ENCODE data around the gene ANKAR.
A peak's percentile ranks its signal among the peaks of the same experiment; 100 is the strongest.
"Not testable (repeated sequence)": the region's sequence is repeated elsewhere in the genome, so short reads cannot be mapped to it uniquely, and the experiment has no call there.

The ANKAR gene

GRCh38 chr2:189684811-189685210 is 10.3 kb downstream of the ANKAR start:
- Histone ChIP-seq H3K79me2 (ENCODE audit: insufficient read depth, low read length) (no peaks in the 10 kb centered on the region), H3K9me2 (replicated peaks; ENCODE audit: low read depth, low read length) (no peaks in the 10 kb centered on the region), H3F3A (ENCODE audit: low read depth) (no peaks in the 10 kb centered on the region), H3K36me3 (ENCODE audit: insufficient read depth, low read length) (no peaks in the 10 kb centered on the region), H4K20me1 (ENCODE audit: insufficient read depth, low read length, poor library complexity, severe bottlenecking) (no peaks in the 10 kb centered on the region), H2AFZ (ENCODE audit: low read length) (no peak overlapping the region), H3K9ac (ENCODE audit: low read depth, low read length, poor library complexity, severe bottlenecking) (no peak overlapping the region), H3K4me3 (ENCODE audit: low read length, poor library complexity, severe bottlenecking) (no peak overlapping the region), H3K9me3 (ENCODE audit: insufficient read depth, low read depth, low read length) (no peaks in the 10 kb centered on the region), H3K4me1 (ENCODE audit: insufficient read depth, low read length, poor library complexity, severe bottlenecking) (peaks cover 13% of the 10 kb centered on the region), H3K27me3 (ENCODE audit: insufficient read depth, low read length, poor library complexity, severe bottlenecking) (no peaks in the 10 kb centered on the region), H3K4me2 (ENCODE audit: low read depth, low read length, poor library complexity, severe bottlenecking) (no peak overlapping the region)
- TF ChIP-seq EZH2phosphoT487 (IDR thresholded peaks at IDR 0.05; ENCODE audit: borderline replicate concordance), result no peak
- TF ChIP-seq, protein P1, sequence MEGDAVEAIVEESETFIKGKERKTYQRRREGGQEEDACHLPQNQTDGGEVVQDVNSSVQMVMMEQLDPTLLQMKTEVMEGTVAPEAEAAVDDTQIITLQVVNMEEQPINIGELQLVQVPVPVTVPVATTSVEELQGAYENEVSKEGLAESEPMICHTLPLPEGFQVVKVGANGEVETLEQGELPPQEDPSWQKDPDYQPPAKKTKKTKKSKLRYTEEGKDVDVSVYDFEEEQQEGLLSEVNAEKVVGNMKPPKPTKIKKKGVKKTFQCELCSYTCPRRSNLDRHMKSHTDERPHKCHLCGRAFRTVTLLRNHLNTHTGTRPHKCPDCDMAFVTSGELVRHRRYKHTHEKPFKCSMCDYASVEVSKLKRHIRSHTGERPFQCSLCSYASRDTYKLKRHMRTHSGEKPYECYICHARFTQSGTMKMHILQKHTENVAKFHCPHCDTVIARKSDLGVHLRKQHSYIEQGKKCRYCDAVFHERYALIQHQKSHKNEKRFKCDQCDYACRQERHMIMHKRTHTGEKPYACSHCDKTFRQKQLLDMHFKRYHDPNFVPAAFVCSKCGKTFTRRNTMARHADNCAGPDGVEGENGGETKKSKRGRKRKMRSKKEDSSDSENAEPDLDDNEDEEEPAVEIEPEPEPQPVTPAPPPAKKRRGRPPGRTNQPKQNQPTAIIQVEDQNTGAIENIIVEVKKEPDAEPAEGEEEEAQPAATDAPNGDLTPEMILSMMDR (conservative IDR thresholded peaks at IDR 0.05; ENCODE audit: low read length), result no peak

DNA sequence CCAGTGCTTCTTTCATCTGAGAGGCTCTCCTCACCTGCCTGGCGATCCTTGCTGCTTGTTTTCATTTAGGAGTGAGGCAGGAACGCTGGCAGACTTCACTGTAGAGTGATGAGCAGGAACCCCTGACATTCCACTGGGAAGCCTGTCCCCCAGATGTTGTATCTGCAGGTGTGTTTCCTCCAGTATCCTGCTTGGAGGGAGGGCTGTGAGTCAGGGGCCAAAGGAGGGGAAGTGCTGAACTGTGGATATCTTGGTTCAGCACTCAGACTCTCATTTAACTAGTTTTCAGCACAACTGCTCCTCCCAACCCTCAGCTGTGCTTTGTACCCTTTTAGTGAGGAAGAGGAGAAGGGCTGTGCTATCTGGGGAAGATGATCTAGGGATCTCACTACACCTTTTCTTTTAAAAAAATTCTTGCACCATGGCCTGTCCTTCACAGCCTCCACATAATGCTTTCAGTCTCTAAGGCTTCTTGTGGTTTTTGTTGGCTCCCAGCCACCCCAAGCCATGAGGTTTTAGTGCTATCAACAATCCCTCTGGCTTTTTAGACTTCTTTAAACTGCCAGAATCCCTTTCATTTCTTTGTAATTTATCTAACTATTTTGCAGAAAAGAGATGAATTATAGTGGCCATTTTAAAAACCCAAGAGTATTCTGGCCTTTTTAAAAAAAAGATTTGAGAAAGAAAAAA is 11.2 kb downstream of the ANKAR start:
- H2AFZ ChIP-seq (ENCODE audit: low read length), result 0 out of 2 replicates have a peak overlapping the region, but pooled peaks have one; percentile 9
- TF ChIP-seq EZH2phosphoT487 (IDR thresholded peaks at IDR 0.05; ENCODE audit: borderline replicate concordance), result no peak
- TF ChIP-seq, protein P1 (conservative IDR thresholded peaks at IDR 0.05; ENCODE audit: low read length), result no peak
- H3K4me3 ChIP-seq (ENCODE audit: low read length, poor library complexity, severe bottlenecking), result peak overlapping the region; percentile 13
- H3K79me2 ChIP-seq (ENCODE audit: insufficient read depth, low read length), result no peaks in the 10 kb centered on the region
- no peaks in the 10 kb centered on the region for H3K36me3 ChIP-seq (ENCODE audit: insufficient read depth, low read length)
- no peaks in the 10 kb centered on the region for H3K27me3 ChIP-seq (ENCODE audit: insufficient read depth, low read length, poor library complexity, severe bottlenecking)
- H3K9me3 ChIP-seq (ENCODE audit: insufficient read depth, low read depth, low read length), result no peaks in the 10 kb centered on the region
- no peaks in the 10 kb centered on the region for H3F3A ChIP-seq (ENCODE audit: low read depth)
- H3K4me2 ChIP-seq (ENCODE audit: low read depth, low read length, poor library complexity, severe bottlenecking), result peak overlapping the region; percentile 38
- peaks cover 13% of the 10 kb centered on the region for H3K4me1 ChIP-seq (ENCODE audit: insufficient read depth, low read length, poor library complexity, severe bottlenecking)
- no peaks in the 10 kb centered on the region for H3K9me2 ChIP-seq (replicated peaks; ENCODE audit: low read depth, low read length)
- peak overlapping the region; percentile 35 for H3K9ac ChIP-seq (ENCODE audit: low read depth, low read length, poor library complexity, severe bottlenecking)
- H4K20me1 ChIP-seq (ENCODE audit: insufficient read depth, low read length, poor library complexity, severe bottlenecking), result no peaks in the 10 kb centered on the region

DNA sequence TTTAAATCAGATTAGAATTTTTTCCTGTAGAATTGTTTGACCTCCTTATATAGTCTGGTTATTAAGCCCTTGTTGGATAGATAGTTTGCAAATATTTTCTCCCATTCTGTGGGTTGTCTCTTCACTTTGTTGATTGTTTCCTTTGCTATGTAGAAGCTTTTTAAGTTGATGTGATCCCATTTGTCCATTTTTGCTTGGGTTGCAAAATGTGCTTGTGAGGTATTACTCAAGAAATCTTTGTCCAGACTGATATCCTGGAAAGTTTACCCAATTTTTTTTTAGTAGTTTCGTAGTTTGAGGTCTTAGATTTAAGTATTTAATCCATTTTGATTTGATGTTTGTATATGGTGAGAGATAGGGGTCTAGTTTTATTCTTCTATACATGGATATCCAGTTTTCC is 13.3 kb downstream of the ANKAR start:
- H3F3A ChIP-seq (ENCODE audit: low read depth); H3K9me2 ChIP-seq (replicated peaks; ENCODE audit: low read depth, low read length); H2AFZ ChIP-seq (ENCODE audit: low read length); H3K4me3 ChIP-seq (ENCODE audit: low read length, poor library complexity, severe bottlenecking); H3K27me3 ChIP-seq (ENCODE audit: insufficient read depth, low read length, poor library complexity, severe bottlenecking); H3K79me2 ChIP-seq (ENCODE audit: insufficient read depth, low read length); H3K9me3 ChIP-seq (ENCODE audit: insufficient read depth, low read depth, low read length); H4K20me1 ChIP-seq (ENCODE audit: insufficient read depth, low read length, poor library complexity, severe bottlenecking); H3K9ac ChIP-seq (ENCODE audit: low read depth, low read length, poor library complexity, severe bottlenecking); H3K4me2 ChIP-seq (ENCODE audit: low read depth, low read length, poor library complexity, severe bottlenecking); H3K36me3 ChIP-seq (ENCODE audit: insufficient read depth, low read length): not testable (repeated sequence)
- H3K4me1 ChIP-seq (ENCODE audit: insufficient read depth, low read length, poor library complexity, severe bottlenecking), result peaks cover 13% of the 10 kb centered on the region

DNA sequence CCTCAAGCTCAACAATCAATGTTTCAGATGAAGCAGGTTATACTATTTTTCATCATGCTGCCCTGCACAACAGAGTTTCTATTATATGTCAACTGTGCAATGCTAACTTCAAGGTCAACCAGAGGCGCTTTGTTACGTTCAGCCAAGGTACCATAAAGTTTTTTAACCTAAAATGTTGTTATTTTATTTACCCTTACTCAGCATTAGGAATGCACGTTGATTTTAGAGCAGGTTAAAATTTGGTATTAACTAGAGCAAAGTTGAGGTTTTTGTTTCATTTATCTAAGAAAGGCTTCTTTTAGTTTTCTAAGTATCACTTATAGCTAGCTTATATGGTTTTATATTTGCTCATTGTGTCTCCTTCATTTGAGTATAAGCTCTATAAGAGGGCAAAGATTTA is 21.8 kb downstream of the ANKAR start:
- no peaks in the 10 kb centered on the region for H3F3A ChIP-seq (ENCODE audit: low read depth)
- H3K36me3 ChIP-seq (ENCODE audit: insufficient read depth, low read length), result no peaks in the 10 kb centered on the region
- TF ChIP-seq, protein P1 (conservative IDR thresholded peaks at IDR 0.05; ENCODE audit: low read length), result no peak
- TF ChIP-seq EZH2phosphoT487 (IDR thresholded peaks at IDR 0.05; ENCODE audit: borderline replicate concordance), result no peak
- no peaks in the 10 kb centered on the region for H3K9me3 ChIP-seq (ENCODE audit: insufficient read depth, low read depth, low read length)
- no peak overlapping the region for H3K4me3 ChIP-seq (ENCODE audit: low read length, poor library complexity, severe bottlenecking)
- H2AFZ ChIP-seq (ENCODE audit: low read length), result no peak overlapping the region
- H3K4me2 ChIP-seq (ENCODE audit: low read depth, low read length, poor library complexity, severe bottlenecking), result no peak overlapping the region
- H4K20me1 ChIP-seq (ENCODE audit: insufficient read depth, low read length, poor library complexity, severe bottlenecking), result no peaks in the 10 kb centered on the region
- H3K9me2 ChIP-seq (replicated peaks; ENCODE audit: low read depth, low read length), result no peaks in the 10 kb centered on the region
- no peaks in the 10 kb centered on the region for H3K4me1 ChIP-seq (ENCODE audit: insufficient read depth, low read length, poor library complexity, severe bottlenecking)
- no peak overlapping the region for H3K9ac ChIP-seq (ENCODE audit: low read depth, low read length, poor library complexity, severe bottlenecking)
- no peaks in the 10 kb centered on the region for H3K27me3 ChIP-seq (ENCODE audit: insufficient read depth, low read length, poor library complexity, severe bottlenecking)
- no peaks in the 10 kb centered on the region for H3K79me2 ChIP-seq (ENCODE audit: insufficient read depth, low read length)
